HepG2 (cell line): ENCODE results near the gene ANXA5. TPM values are rescaled to one million over a fixed set of nuclear protein-coding genes. Genes with fewer than 3 reads are reported as not detected.

Experiments
- ATAC-seq: fragments of 200-7000 bp; cut with Tn5 transposase; 3 replicates; pipeline ENCODE4 v1.9.1; 2020; ENCODE audit warnings: mild to moderate bottlenecking, moderate library complexity
- BruUV-seq: library from RNA; stranded (reverse); fragments of 400-500 nt; replicated peaks from 2 replicates; lab custom pipeline; 2021; lab: Mats Ljungman, UMichigan
- CTCF ChIA-PET: fragments of 300-600 bp; formaldehyde crosslinking; extraction: SDS; loops from one replicate; lab custom pipeline; 2021; ENCODE audit warnings: low total read pairs, inconsistent platforms, low intra/inter-chr PET ratio; lab: Yijun Ruan, JAX
- POLR2A ChIA-PET: fragments of 350-600 bp; sonication (Branson Sonifier 250); formaldehyde crosslinking; loops from one replicate; lab custom pipeline; 2020; ENCODE audit warnings: antibody characterized with exemption, inconsistent platforms; lab: Yijun Ruan, JAX
- DNase-seq: peaks from one replicate; pipeline ENCODE4 v3.0.0-alpha.2; 2015; ENCODE audit warnings: low spot score
- FAIRE-seq: peaks from 3 replicates; lab custom pipeline; 2011; peaks lifted over from hg19 to GRCh38; lab: Jason Lieb, UNC
- H2AFZ ChIP-seq: one replicate; pipeline ENCODE4 v1.6.1; 2011; ENCODE audit warnings: low read length, inconsistent platforms
- H3K27ac ChIP-seq: fragments of 300-600 bp; 3 replicates; pipeline ENCODE4 v1.8.0; 2011; ENCODE audit warnings: mixed run types, mild to moderate bottlenecking, mixed read lengths, low read length, inconsistent platforms; ENCODE audit not compliant: insufficient read depth; ENCODE audit errors: extremely low read length
- H3K27me3 ChIP-seq, 2 experiments: fragments of 200-600 bp in 1 of 2; 2 replicates in 1 of 2; 3 replicates in 1 of 2; pipeline versions ENCODE4 v1.6.0 to v1.8.0; 2011; ENCODE audit warnings: low read length in 2 of 2, mild to moderate bottlenecking in 2 of 2, moderate library complexity in 2 of 2, inconsistent platforms in 1 of 2; ENCODE audit not compliant: insufficient read depth in 2 of 2, control insufficient read depth in 1 of 2
- H3K36me3 ChIP-seq, 2 experiments: fragments of 200-600 bp in 1 of 2; replicated peaks in 1 of 2; 2 replicates in 1 of 2; 3 replicates in 1 of 2; pipeline versions ENCODE4 v1.5.1 to v1.8.0; 2011; ENCODE audit warnings: low read length in 2 of 2, inconsistent platforms in 1 of 2; ENCODE audit not compliant: insufficient read depth in 2 of 2, control insufficient read depth in 1 of 2
- H3K4me1 ChIP-seq: 2 replicates; pipeline ENCODE4 v1.5.1; 2012; ENCODE audit warnings: low read length, inconsistent platforms; ENCODE audit not compliant: insufficient read depth
- H3K4me2 ChIP-seq: 2 replicates; pipeline ENCODE4 v1.6.0; 2011; ENCODE audit warnings: low read depth, low read length, inconsistent platforms
- H3K4me3 ChIP-seq, 3 experiments: fragments of 200-600 bp in 1 of 3; sonication (generic), shearing (Covaris generic) in 1 of 3; replicated peaks in 1 of 3; 2 replicates each; pipeline ENCODE4 v1.5.1; 2011 to 2016; ENCODE audit warnings: low read length in 3 of 3, inconsistent platforms in 2 of 3, low read depth in 2 of 3, mild to moderate bottlenecking in 2 of 3, control low read depth in 1 of 3, mixed read lengths in 1 of 3; ENCODE audit not compliant: insufficient read depth in 1 of 3
- H3K79me2 ChIP-seq: one replicate; pipeline ENCODE4 v1.6.1; 2011; ENCODE audit warnings: low read length, inconsistent platforms; ENCODE audit not compliant: insufficient read depth
- H3K9ac ChIP-seq: 2 replicates; pipeline ENCODE4 v1.6.0; 2011; ENCODE audit warnings: mild to moderate bottlenecking, low read depth, low read length, inconsistent platforms; ENCODE audit not compliant: insufficient read depth
- H3K9me3 ChIP-seq: 2 replicates; pipeline ENCODE4 v1.5.1; 2012; ENCODE audit warnings: mild to moderate bottlenecking, low read length
- H4K20me1 ChIP-seq: 2 replicates; pipeline ENCODE4 v1.6.0; 2011; ENCODE audit warnings: inconsistent platforms, mild to moderate bottlenecking, low read length, moderate library complexity; ENCODE audit not compliant: insufficient read depth
- BORCS8-MEF2B ChIP-seq: sonication (generic); formaldehyde crosslinking; IDR thresholded peaks from 2 replicates; pipeline ENCODE4 v1.8.0; 2022; ENCODE audit warnings: mild to moderate bottlenecking, missing genetic modification reagents
- CAMTA2 ChIP-seq: sonication (generic); formaldehyde crosslinking; IDR thresholded peaks from 2 replicates; pipeline ENCODE4 v1.4.0; 2020; ENCODE audit warnings: mild to moderate bottlenecking, missing genetic modification reagents, borderline replicate concordance
- CREB1 ChIP-seq, 2 experiments: fragments of 450-650 bp in 1 of 2; IDR thresholded peaks; 2 replicates each; pipeline ENCODE4 v1.6.1; 2016 to 2017; ENCODE audit warnings: control low read depth in 1 of 2, mild to moderate bottlenecking in 1 of 2, missing compliant biosample characterization in 1 of 2, missing genetic modification characterization in 1 of 2
- FOSL2 ChIP-seq: sonication (generic); formaldehyde crosslinking; IDR thresholded peaks from 2 replicates; pipeline ENCODE4 v1.4.0; 2020; ENCODE audit warnings: missing genetic modification reagents
- HDAC2 ChIP-seq: sonication (generic); formaldehyde crosslinking; IDR thresholded peaks from 2 replicates; pipeline ENCODE4 v1.4.0; 2020; ENCODE audit warnings: missing genetic modification reagents
- HOXA3 ChIP-seq: sonication (generic); formaldehyde crosslinking; IDR thresholded peaks from 2 replicates; pipeline ENCODE4 v1.5.0; 2020; ENCODE audit warnings: missing genetic modification reagents
- NKX3-1 ChIP-seq: sonication (generic); formaldehyde crosslinking; IDR thresholded peaks from 2 replicates; pipeline ENCODE4 v1.5.0; 2020; ENCODE audit warnings: missing genetic modification reagents
- SOX6 ChIP-seq, 2 experiments: fragments of 450-650 bp in 1 of 2; sonication (generic) in 1 of 2; formaldehyde crosslinking in 1 of 2; IDR thresholded peaks; 2 replicates each; pipeline versions ENCODE4 v1.4.0 to v1.6.1; 2017 to 2020; ENCODE audit warnings: antibody characterized with exemption in 1 of 2, mild to moderate bottlenecking in 1 of 2, missing genetic modification reagents in 1 of 2
- ZNF138 ChIP-seq: sonication (generic); formaldehyde crosslinking; IDR thresholded peaks from 2 replicates; pipeline ENCODE4 v1.5.0; 2020; ENCODE audit warnings: mild to moderate bottlenecking, low read depth, missing genetic modification reagents
- ZNF331 ChIP-seq: sonication (generic); formaldehyde crosslinking; IDR thresholded peaks from 2 replicates; pipeline ENCODE4 v1.4.0; 2020; ENCODE audit warnings: missing genetic modification reagents
- ZNF850 ChIP-seq: sonication (generic); formaldehyde crosslinking; conservative IDR thresholded peaks from 2 replicates; pipeline ENCODE4 v1.9.0; 2021; ENCODE audit warnings: mild to moderate bottlenecking, missing genetic modification reagents
- WGBS: methylation state at CpG from one replicate; pipeline ENCODE4 v1.1.6; 2017; ENCODE audit warnings: low lambda C conversion rate; 5-methylcytosine and 5-hydroxymethylcytosine counted together
- in situ Hi-C: cut with HindIII; loops from 2 replicates; pipeline ENCODE4 v1.10.0; 2017; ENCODE audit warnings: low pct_unique_long_range_greater_than_20kb; ENCODE audit not compliant: extremely low pct_ligation_motif_present
- intact Hi-C: fragments of 100-400 bp; cut with micrococcal nuclease; formaldehyde crosslinking; loops from one replicate; pipeline ENCODE4 v1.10.0; 2022; ENCODE audit not compliant: unreplicated experiment
- polyA plus RNA-seq, 8 experiments: library from polyadenylated mRNA; depleted of rRNA in 3 of 8; stranded (reverse) in 7 of 8; unstranded in 1 of 8; fragments of >200 nt; fragmentation: Illumina TruSeq in 4 of 8; extraction: Trizol in 4 of 8; gene quantifications; 2 replicates each; pipeline versions ENCODE4 v1.2.1 to v1.2.3, GENCODE V29; 2011 to 2016; ENCODE audit warnings: low read depth in 4 of 8, missing spikeins in 1 of 8, mixed read lengths in 1 of 8; ENCODE audit not compliant: insufficient read depth in 1 of 8
- total RNA-seq, 5 experiments: library from RNA; depleted of rRNA; stranded (reverse); fragments of >200 nt; fragmentation: Illumina TruSeq; extraction: Trizol; gene quantifications; 2 replicates each; pipeline ENCODE4 v1.2.3, GENCODE V29; 2016; ENCODE audit warnings: low read depth in 1 of 5
- TF ChIP-seq, protein P1 (sequence below): sonication (generic); formaldehyde crosslinking; IDR thresholded peaks from 2 replicates; pipeline ENCODE4 v1.4.0; 2020; ENCODE audit warnings: mild to moderate bottlenecking, missing genetic modification reagents, borderline replicate concordance
- TF ChIP-seq, protein P2 (sequence below): sonication (generic); formaldehyde crosslinking; IDR thresholded peaks from 2 replicates; pipeline ENCODE4 v1.4.0; 2020; ENCODE audit warnings: missing genetic modification reagents
- TF ChIP-seq, protein P3 (sequence below): sonication (generic); formaldehyde crosslinking; IDR thresholded peaks from 2 replicates; pipeline ENCODE4 v1.5.0; 2020; ENCODE audit warnings: missing genetic modification reagents
- TF ChIP-seq, protein P4 (sequence below): sonication (generic); formaldehyde crosslinking; IDR thresholded peaks from 2 replicates; pipeline ENCODE4 v1.4.0; 2020; ENCODE audit warnings: missing genetic modification reagents
- TF ChIP-seq, protein P5 (sequence below): sonication (generic); formaldehyde crosslinking; IDR thresholded peaks from 2 replicates; pipeline ENCODE4 v1.8.1; 2023; ENCODE audit warnings: missing genetic modification reagents, inconsistent platforms, borderline replicate concordance

ANXA5 gene
- total and polyA plus RNA-seq, 2 of the 13 experiments (the other 11 are each of a cell fraction or from before 2014, with no cell fraction given) = 209 to 342 TPM

DNA sequence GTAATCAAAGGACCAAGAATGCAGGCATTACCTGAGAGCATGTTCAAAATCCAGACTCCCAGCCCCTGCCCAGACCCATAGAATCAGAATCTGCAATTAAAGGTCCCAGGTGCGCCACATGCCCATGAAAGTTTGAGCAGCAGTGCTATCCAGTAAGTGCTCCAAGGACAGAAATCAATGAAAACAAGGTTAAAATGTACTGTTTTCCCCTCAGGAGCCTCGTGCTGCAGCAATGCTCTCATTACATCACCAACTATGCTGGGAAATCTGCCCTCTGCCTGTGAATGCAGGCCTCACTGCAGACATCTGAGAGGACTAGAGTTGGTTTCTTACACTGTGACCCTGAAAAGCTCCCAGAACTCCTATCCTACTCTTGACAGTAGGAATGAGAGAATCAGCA, 21.1 kb downstream of the ANXA5 start:
- no TSS peak for BruUV-seq
- ATAC-seq = peak; percentile 75
- CTCF ChIA-PET = no interaction called here
- peak; percentile 40; the same call in 1 of the 2 replicates for TF ChIP-seq HOXA3 (CRISPR knock-in tag)
- TF ChIP-seq, protein P1, sequence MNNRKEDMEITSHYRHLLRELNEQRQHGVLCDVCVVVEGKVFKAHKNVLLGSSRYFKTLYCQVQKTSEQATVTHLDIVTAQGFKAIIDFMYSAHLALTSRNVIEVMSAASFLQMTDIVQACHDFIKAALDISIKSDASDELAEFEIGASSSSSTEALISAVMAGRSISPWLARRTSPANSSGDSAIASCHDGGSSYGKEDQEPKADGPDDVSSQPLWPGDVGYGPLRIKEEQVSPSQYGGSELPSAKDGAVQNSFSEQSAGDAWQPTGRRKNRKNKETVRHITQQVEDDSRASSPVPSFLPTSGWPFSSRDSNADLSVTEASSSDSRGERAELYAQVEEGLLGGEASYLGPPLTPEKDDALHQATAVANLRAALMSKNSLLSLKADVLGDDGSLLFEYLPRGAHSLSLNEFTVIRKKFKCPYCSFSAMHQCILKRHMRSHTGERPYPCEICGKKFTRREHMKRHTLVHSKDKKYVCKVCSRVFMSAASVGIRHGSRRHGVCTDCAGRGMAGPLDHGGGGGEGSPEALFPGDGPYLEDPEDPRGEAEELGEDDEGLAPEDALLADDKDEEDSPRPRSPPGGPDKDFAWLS (CRISPR knock-in tag) = no peak
- TF ChIP-seq, protein P2, sequence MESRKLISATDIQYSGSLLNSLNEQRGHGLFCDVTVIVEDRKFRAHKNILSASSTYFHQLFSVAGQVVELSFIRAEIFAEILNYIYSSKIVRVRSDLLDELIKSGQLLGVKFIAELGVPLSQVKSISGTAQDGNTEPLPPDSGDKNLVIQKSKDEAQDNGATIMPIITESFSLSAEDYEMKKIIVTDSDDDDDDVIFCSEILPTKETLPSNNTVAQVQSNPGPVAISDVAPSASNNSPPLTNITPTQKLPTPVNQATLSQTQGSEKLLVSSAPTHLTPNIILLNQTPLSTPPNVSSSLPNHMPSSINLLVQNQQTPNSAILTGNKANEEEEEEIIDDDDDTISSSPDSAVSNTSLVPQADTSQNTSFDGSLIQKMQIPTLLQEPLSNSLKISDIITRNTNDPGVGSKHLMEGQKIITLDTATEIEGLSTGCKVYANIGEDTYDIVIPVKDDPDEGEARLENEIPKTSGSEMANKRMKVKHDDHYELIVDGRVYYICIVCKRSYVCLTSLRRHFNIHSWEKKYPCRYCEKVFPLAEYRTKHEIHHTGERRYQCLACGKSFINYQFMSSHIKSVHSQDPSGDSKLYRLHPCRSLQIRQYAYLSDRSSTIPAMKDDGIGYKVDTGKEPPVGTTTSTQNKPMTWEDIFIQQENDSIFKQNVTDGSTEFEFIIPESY (CRISPR knock-in tag) = peak; percentile 39; the same call in 1 of the 2 replicates
- peak; percentile 29; the same call in 1 of the 2 replicates for TF ChIP-seq BORCS8-MEF2B (CRISPR knock-in tag)
- TF ChIP-seq, protein P3, sequence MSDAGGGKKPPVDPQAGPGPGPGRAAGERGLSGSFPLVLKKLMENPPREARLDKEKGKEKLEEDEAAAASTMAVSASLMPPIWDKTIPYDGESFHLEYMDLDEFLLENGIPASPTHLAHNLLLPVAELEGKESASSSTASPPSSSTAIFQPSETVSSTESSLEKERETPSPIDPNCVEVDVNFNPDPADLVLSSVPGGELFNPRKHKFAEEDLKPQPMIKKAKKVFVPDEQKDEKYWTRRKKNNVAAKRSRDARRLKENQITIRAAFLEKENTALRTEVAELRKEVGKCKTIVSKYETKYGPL = 0 out of 2 replicates have a peak, but pooled peaks have one; percentile 47
- TF ChIP-seq ZNF331 = 0 out of 2 replicates have a peak, but pooled peaks have one; percentile 16
- TF ChIP-seq, protein P4, sequence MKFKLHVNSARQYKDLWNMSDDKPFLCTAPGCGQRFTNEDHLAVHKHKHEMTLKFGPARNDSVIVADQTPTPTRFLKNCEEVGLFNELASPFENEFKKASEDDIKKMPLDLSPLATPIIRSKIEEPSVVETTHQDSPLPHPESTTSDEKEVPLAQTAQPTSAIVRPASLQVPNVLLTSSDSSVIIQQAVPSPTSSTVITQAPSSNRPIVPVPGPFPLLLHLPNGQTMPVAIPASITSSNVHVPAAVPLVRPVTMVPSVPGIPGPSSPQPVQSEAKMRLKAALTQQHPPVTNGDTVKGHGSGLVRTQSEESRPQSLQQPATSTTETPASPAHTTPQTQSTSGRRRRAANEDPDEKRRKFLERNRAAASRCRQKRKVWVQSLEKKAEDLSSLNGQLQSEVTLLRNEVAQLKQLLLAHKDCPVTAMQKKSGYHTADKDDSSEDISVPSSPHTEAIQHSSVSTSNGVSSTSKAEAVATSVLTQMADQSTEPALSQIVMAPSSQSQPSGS (CRISPR knock-in tag) = 0 out of 2 replicates have a peak, but pooled peaks have one; percentile 46
- TF ChIP-seq NKX3-1 (CRISPR knock-in tag) = no peak
- TF ChIP-seq, protein P5, sequence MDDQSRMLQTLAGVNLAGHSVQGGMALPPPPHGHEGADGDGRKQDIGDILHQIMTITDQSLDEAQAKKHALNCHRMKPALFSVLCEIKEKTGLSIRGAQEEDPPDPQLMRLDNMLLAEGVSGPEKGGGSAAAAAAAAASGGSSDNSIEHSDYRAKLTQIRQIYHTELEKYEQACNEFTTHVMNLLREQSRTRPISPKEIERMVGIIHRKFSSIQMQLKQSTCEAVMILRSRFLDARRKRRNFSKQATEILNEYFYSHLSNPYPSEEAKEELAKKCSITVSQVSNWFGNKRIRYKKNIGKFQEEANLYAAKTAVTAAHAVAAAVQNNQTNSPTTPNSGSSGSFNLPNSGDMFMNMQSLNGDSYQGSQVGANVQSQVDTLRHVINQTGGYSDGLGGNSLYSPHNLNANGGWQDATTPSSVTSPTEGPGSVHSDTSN (CRISPR knock-in tag) = no peak
- TF ChIP-seq ZNF138 (CRISPR knock-in tag) = no peak
- TF ChIP-seq ZNF850 = no peak
- TF ChIP-seq HDAC2 (CRISPR knock-in tag) = 0 out of 2 replicates have a peak, but pooled peaks have one; percentile 49
- no peak for TF ChIP-seq CREB1 (IDR thresholded peaks at IDR 0.05)
- 0 out of 2 replicates have a peak, but pooled peaks have one; percentile 36 for TF ChIP-seq CREB1 (CRISPR knock-in tag; IDR thresholded peaks at IDR 0.05)
- no peak for TF ChIP-seq SOX6 (IDR thresholded peaks at IDR 0.05)
- TF ChIP-seq SOX6 (CRISPR knock-in tag; IDR thresholded peaks at IDR 0.05) = peak; percentile 57
- TF ChIP-seq CAMTA2 = no peak
- 0 out of 2 replicates have a peak, but pooled peaks have one; percentile 17 for TF ChIP-seq FOSL2

More for the DNA sequence above, 21.1 kb downstream of the ANXA5 start:
- POLR2A ChIA-PET = interaction anchor here (0.7 to 3.5 kb wide), 3 partner anchors 9 to 36 kb away, joined by 3 to 38 read pairs (median 4); partner anchors contain the start of gene ANXA5
- Histone ChIP-seq H3K9ac (no peak overlapping the region), H4K20me1 (no peaks in the 10 kb centered on the region), H3K4me1 (peaks cover 40% of the 10 kb centered on the region), H3K36me3 (peaks cover 15 to 52% of the 10 kb centered on the region in 2 experiments), H3K4me2 (peak overlapping the region; percentile 24; the same call in 1 of the 2 replicates), H3K27ac (peak overlapping the region; percentile 75), H3K4me3 (no peak overlapping the region), H2AFZ (no peak overlapping the region), H3K9me3 (no peaks in the 10 kb centered on the region), H3K79me2 (peaks cover 2% of the 10 kb centered on the region), H3K27me3 (no peaks in the 10 kb centered on the region)
- DNase-seq (peak; percentile 41), FAIRE-seq (peak; percentile 70)
- intact Hi-C loops = loop anchor here (5.0 kb wide), 3 partner anchors 37 to 127 kb away; partner anchors contain the start of gene EXOSC9
- WGBS = 50% methylated on average over 2 of the region's 2 CpGs
- in situ Hi-C loops = loop anchor here (10.0 kb wide), 1 partner anchor 49 kb away; no protein-coding TSS in a partner anchor
